PC-3 (cell line): Measurements from ENCODE around the gene AURKB.

Experiments
- EZH2 ChIP-seq: fragments of 300-600 bp; sonication (generic); IDR thresholded peaks from one replicate; pipeline ENCODE4 v1.6.1; 2017; ENCODE audit warnings: antibody characterized with exemption, mild to moderate bottlenecking, low read length; ENCODE audit not compliant: unreplicated experiment
- EZH2phosphoT487 ChIP-seq: fragments of 300-600 bp; sonication (generic); IDR thresholded peaks from 2 replicates; pipeline ENCODE4 v1.6.1; 2018; ENCODE audit warnings: mild to moderate bottlenecking, antibody characterized with exemption, low read length, borderline replicate concordance
- TF ChIP-seq, protein P1 (sequence below): fragments of 300-600 bp; sonication (generic); conservative IDR thresholded peaks from 2 replicates; pipeline ENCODE4 v1.5.1; 2017; ENCODE audit warnings: antibody characterized with exemption, low read depth, mild to moderate bottlenecking, low read length

DNA sequence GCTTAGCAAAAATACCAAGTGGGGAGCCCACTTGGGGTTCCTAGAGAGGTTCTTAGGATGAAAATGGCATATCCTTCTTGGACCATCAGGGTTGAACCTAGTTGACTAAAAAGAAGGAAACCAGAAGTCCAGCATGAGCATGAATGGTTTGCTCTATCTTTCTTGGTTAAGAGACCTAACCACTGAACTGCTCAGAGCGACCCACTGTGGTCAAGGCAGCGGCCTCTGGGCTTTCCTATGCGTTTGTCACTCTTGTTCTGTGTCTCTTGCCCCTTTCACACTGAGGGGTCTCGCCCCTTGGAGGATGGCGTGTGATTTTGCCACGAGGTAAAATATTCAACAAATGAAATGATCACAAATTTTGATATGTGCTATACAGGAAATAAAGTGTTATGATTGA, 19.9 kb downstream of the AURKB start:
- TF ChIP-seq, protein P1, sequence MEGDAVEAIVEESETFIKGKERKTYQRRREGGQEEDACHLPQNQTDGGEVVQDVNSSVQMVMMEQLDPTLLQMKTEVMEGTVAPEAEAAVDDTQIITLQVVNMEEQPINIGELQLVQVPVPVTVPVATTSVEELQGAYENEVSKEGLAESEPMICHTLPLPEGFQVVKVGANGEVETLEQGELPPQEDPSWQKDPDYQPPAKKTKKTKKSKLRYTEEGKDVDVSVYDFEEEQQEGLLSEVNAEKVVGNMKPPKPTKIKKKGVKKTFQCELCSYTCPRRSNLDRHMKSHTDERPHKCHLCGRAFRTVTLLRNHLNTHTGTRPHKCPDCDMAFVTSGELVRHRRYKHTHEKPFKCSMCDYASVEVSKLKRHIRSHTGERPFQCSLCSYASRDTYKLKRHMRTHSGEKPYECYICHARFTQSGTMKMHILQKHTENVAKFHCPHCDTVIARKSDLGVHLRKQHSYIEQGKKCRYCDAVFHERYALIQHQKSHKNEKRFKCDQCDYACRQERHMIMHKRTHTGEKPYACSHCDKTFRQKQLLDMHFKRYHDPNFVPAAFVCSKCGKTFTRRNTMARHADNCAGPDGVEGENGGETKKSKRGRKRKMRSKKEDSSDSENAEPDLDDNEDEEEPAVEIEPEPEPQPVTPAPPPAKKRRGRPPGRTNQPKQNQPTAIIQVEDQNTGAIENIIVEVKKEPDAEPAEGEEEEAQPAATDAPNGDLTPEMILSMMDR = no peak
- TF ChIP-seq EZH2phosphoT487 = no peak
- TF ChIP-seq EZH2 = no peak
